Measurements from ENCODE around the gene NEIL3.

Gene NEIL3

GRCh38 chr4:177311589-177311988 lies 1.9 kb downstream of the NEIL3 start:
- Histone ChIP-seq H3K36me3 (replicated peaks) (peaks cover 8% of the 10 kb centered on the region; the same call in 1 of the 2 replicates), H3K4me3 (no peak overlapping the region), H3K27me3 (ENCODE audit: low read depth) (no peaks in the 10 kb centered on the region), H3K4me1 (peaks cover 7% of the 10 kb centered on the region; the same call in 1 of the 2 replicates), H3K9me3 (no peaks in the 10 kb centered on the region)
- in situ Hi-C loops (cut with MboI; ENCODE audit: low sequenced_read_pairs), result no loop called here
- no peak for DNase-seq (ENCODE audit: low spot score in 2 of 2)

- H3K4me3 ChIP-seq, result no peak overlapping the region
- no peaks in the 10 kb centered on the region for H3K9me3 ChIP-seq
- in situ Hi-C loops (cut with MboI; ENCODE audit: low sequenced_read_pairs), result no loop called here
- no peaks in the 10 kb centered on the region for H3K27me3 ChIP-seq (ENCODE audit: low read depth)
- DNase-seq (ENCODE audit: low spot score in 2 of 2), result no peak
- peaks cover 8% of the 10 kb centered on the region; the same call in 1 of the 2 replicates for H3K36me3 ChIP-seq (replicated peaks)
- peaks cover 9% of the 10 kb centered on the region for H3K4me1 ChIP-seq
Measured at GRCh38 chr4:177313263-177313662, 3.6 kb downstream of the NEIL3 start.

GRCh38 chr4:177315767-177316464 lies 6.2 kb downstream of the NEIL3 start:
- Histone ChIP-seq H3K4me1 (peaks cover 17% of the 10 kb centered on the region), H3K27me3 (ENCODE audit: low read depth) (no peaks in the 10 kb centered on the region), H3K9me3 (no peaks in the 10 kb centered on the region), H3K36me3 (replicated peaks) (peaks cover 8% of the 10 kb centered on the region; the same call in 1 of the 2 replicates), H3K4me3 (no peak overlapping the region)
- no peak for DNase-seq (ENCODE audit: low spot score in 2 of 2)
- in situ Hi-C loops (cut with MboI; ENCODE audit: low sequenced_read_pairs), result no loop called here

GRCh38 chr4:177320721-177321120 lies 11.0 kb downstream of the NEIL3 start:
- Histone ChIP-seq H3K4me1 (peaks cover 18% of the 10 kb centered on the region), H3K9me3 (no peaks in the 10 kb centered on the region), H3K27me3 (ENCODE audit: low read depth) (no peaks in the 10 kb centered on the region), H3K4me3 (no peak overlapping the region), H3K36me3 (replicated peaks) (peaks cover 34% of the 10 kb centered on the region)
- in situ Hi-C loops (cut with MboI; ENCODE audit: low sequenced_read_pairs), result no loop called here
- DNase-seq (ENCODE audit: low spot score in 2 of 2), result peak; percentile 19 to 62

- Histone ChIP-seq H3K4me3 (no peak overlapping the region), H3K36me3 (replicated peaks) (peaks cover 39% of the 10 kb centered on the region), H3K9me3 (no peaks in the 10 kb centered on the region), H3K4me1 (peaks cover 18% of the 10 kb centered on the region), H3K27me3 (ENCODE audit: low read depth) (no peaks in the 10 kb centered on the region)
- DNase-seq (ENCODE audit: low spot score in 2 of 2), result no peak
- in situ Hi-C loops (cut with MboI; ENCODE audit: low sequenced_read_pairs), result no loop called here
Measured at GRCh38 chr4:177321647-177322046, 12.0 kb downstream of the NEIL3 start.

GRCh38 chr4:177322266-177322665 lies 12.6 kb downstream of the NEIL3 start:
- H3K4me1 ChIP-seq, result peaks cover 16% of the 10 kb centered on the region
- in situ Hi-C loops (cut with MboI; ENCODE audit: low sequenced_read_pairs), result no loop called here
- H3K27me3 ChIP-seq (ENCODE audit: low read depth), result no peaks in the 10 kb centered on the region
- H3K9me3 ChIP-seq, result 0 out of 2 replicates have a peak, but pooled peaks cover 4% of the 10 kb centered on the region
- H3K36me3 ChIP-seq (replicated peaks), result peaks cover 44% of the 10 kb centered on the region
- no peak overlapping the region for H3K4me3 ChIP-seq
- no peak for DNase-seq (ENCODE audit: low spot score in 2 of 2)

GRCh38 chr4:177322881-177323280 lies 13.2 kb downstream of the NEIL3 start:
- in situ Hi-C loops (cut with MboI; ENCODE audit: low sequenced_read_pairs), result no loop called here
- Histone ChIP-seq H3K27me3 (ENCODE audit: low read depth) (no peaks in the 10 kb centered on the region), H3K4me1 (peaks cover 16% of the 10 kb centered on the region), H3K4me3 (no peak overlapping the region), H3K36me3 (replicated peaks) (peaks cover 48% of the 10 kb centered on the region), H3K9me3 (0 out of 2 replicates have a peak, but pooled peaks cover 4% of the 10 kb centered on the region)
- no peak for DNase-seq (ENCODE audit: low spot score in 2 of 2)

GRCh38 chr4:177323416-177323815 lies 13.7 kb downstream of the NEIL3 start:
- Histone ChIP-seq H3K4me3 (no peak overlapping the region), H3K4me1 (peaks cover 16% of the 10 kb centered on the region), H3K36me3 (replicated peaks) (peaks cover 54% of the 10 kb centered on the region), H3K27me3 (ENCODE audit: low read depth) (no peaks in the 10 kb centered on the region), H3K9me3 (0 out of 2 replicates have a peak, but pooled peaks cover 4% of the 10 kb centered on the region)
- no peak for DNase-seq (ENCODE audit: low spot score in 2 of 2)
- in situ Hi-C loops (cut with MboI; ENCODE audit: low sequenced_read_pairs), result no loop called here

- Histone ChIP-seq H3K36me3 (replicated peaks) (peaks cover 30% of the 10 kb centered on the region), H3K4me1 (no peaks in the 10 kb centered on the region), H3K27me3 (ENCODE audit: low read depth) (no peaks in the 10 kb centered on the region), H3K4me3 (no peak overlapping the region), H3K9me3 (peaks cover 2% of the 10 kb centered on the region; the same call in 1 of the 2 replicates)
- in situ Hi-C loops (cut with MboI; ENCODE audit: low sequenced_read_pairs), result loop anchor here (25.0 kb wide), 1 partner anchor 270 kb away; no protein-coding TSS in a partner anchor
- DNase-seq (ENCODE audit: low spot score in 2 of 2), result no peak
Measured at GRCh38 chr4:177332119-177332518, 22.4 kb downstream of the NEIL3 start.

- Histone ChIP-seq H3K36me3 (replicated peaks) (peaks cover 53% of the 10 kb centered on the region), H3K4me3 (no peak overlapping the region), H3K27me3 (ENCODE audit: low read depth) (no peaks in the 10 kb centered on the region), H3K9me3 (no peaks in the 10 kb centered on the region), H3K4me1 (peaks cover 14% of the 10 kb centered on the region)
- in situ Hi-C loops (cut with MboI; ENCODE audit: low sequenced_read_pairs), result loop anchor here (25.0 kb wide), 1 partner anchor 277 kb away; no protein-coding TSS in a partner anchor
- peak in 1 of 2 experiments; percentile 29 for DNase-seq (ENCODE audit: low spot score in 2 of 2)
Measured at GRCh38 chr4:177339477-177340374, 30.1 kb downstream of the NEIL3 start.

GRCh38 chr4:177348348-177348747 lies 38.7 kb downstream of the NEIL3 start:
- H3K4me3 ChIP-seq, result no peak overlapping the region
- DNase-seq (ENCODE audit: low spot score in 2 of 2), result no peak
- no peaks in the 10 kb centered on the region for H3K9me3 ChIP-seq
- no peaks in the 10 kb centered on the region for H3K27me3 ChIP-seq (ENCODE audit: low read depth)
- peaks cover 42% of the 10 kb centered on the region for H3K36me3 ChIP-seq (replicated peaks)
- in situ Hi-C loops (cut with MboI; ENCODE audit: low sequenced_read_pairs), result loop anchor here (25.0 kb wide), 1 partner anchor 286 kb away; no protein-coding TSS in a partner anchor
- H3K4me1 ChIP-seq, result peaks cover 20% of the 10 kb centered on the region

- H3K36me3 ChIP-seq (replicated peaks), result peaks cover 46% of the 10 kb centered on the region
- no peak overlapping the region for H3K4me3 ChIP-seq
- DNase-seq (ENCODE audit: low spot score in 2 of 2), result no peak
- no peaks in the 10 kb centered on the region for H3K9me3 ChIP-seq
- in situ Hi-C loops (cut with MboI; ENCODE audit: low sequenced_read_pairs), result loop anchor here (25.0 kb wide), 1 partner anchor 287 kb away; no protein-coding TSS in a partner anchor
- H3K27me3 ChIP-seq (ENCODE audit: low read depth), result no peaks in the 10 kb centered on the region
- H3K4me1 ChIP-seq, result peaks cover 12% of the 10 kb centered on the region
Measured at GRCh38 chr4:177349191-177349590, 39.5 kb downstream of the NEIL3 start.

GRCh38 chr4:177351622-177352244 lies 42.1 kb downstream of the NEIL3 start:
- Histone ChIP-seq H3K4me1 (peaks cover 18% of the 10 kb centered on the region), H3K9me3 (no peaks in the 10 kb centered on the region), H3K27me3 (ENCODE audit: low read depth) (no peaks in the 10 kb centered on the region), H3K4me3 (no peak overlapping the region), H3K36me3 (replicated peaks) (peaks cover 35% of the 10 kb centered on the region)
- DNase-seq (ENCODE audit: low spot score in 2 of 2), result no peak
- in situ Hi-C loops (cut with MboI; ENCODE audit: low sequenced_read_pairs), result no loop called here

Data from HAP-1 (cell line).